SK-N-SH treated with all-trans-retinoic acid at 6 μM for 48 hours (cell line): ENCODE data around the gene IGFBP7.

Experiments used
- ATAC-seq: fragments of 200-7000 bp; cut with Tn5 transposase; 3 replicates; pipeline ENCODE4 v1.9.1; 2020; ENCODE audit warnings: mild to moderate bottlenecking, moderate library complexity
- ARNTL ChIP-seq: fragments of 450-650 bp; formaldehyde crosslinking; IDR thresholded peaks from 2 replicates; pipeline ENCODE4 v1.5.0; 2020; ENCODE audit warnings: low read depth, mild to moderate bottlenecking, moderate library complexity, borderline replicate concordance
- ESRRG ChIP-seq: fragments of 250-450 bp; sonication (Bioruptor Pico); IDR thresholded peaks from 2 replicates; pipeline ENCODE4 v1.6.1; 2021; ENCODE audit warnings: mild to moderate bottlenecking
- GLIS3 ChIP-seq: fragments of 250-450 bp; sonication (Bioruptor Pico); IDR thresholded peaks from 2 replicates; pipeline ENCODE4 v1.5.0; 2020; ENCODE audit warnings: mild to moderate bottlenecking, moderate library complexity
- OSR1 ChIP-seq: fragments of 250-450 bp; sonication (Bioruptor Pico); IDR thresholded peaks from 2 replicates; pipeline ENCODE4 v1.8.0; 2022; ENCODE audit warnings: moderate library complexity, mild to moderate bottlenecking, inconsistent platforms
- PATZ1 ChIP-seq: fragments of 250-450 bp; sonication (Bioruptor Pico); IDR thresholded peaks from 2 replicates; pipeline ENCODE4 v1.8.0; 2020; ENCODE audit warnings: mild to moderate bottlenecking, moderate library complexity, borderline replicate concordance
- POU6F1 ChIP-seq: fragments of 250-450 bp; sonication (Bioruptor Pico); IDR thresholded peaks from 2 replicates; pipeline ENCODE4 v1.8.0; 2021; ENCODE audit warnings: low read depth, mild to moderate bottlenecking, moderate library complexity, borderline replicate concordance
- PPARA ChIP-seq: fragments of 250-450 bp; sonication (Bioruptor Pico); IDR thresholded peaks from 2 replicates; pipeline ENCODE4 v1.5.0; 2020; ENCODE audit warnings: mild to moderate bottlenecking, borderline replicate concordance
- RARB ChIP-seq: fragments of 250-450 bp; sonication (Bioruptor Pico); IDR thresholded peaks from 2 replicates; pipeline ENCODE4 v1.8.0; 2021; ENCODE audit warnings: mild to moderate bottlenecking, moderate library complexity
- SNAI2 ChIP-seq: fragments of 250-450 bp; sonication (Bioruptor Pico); IDR thresholded peaks from 2 replicates; pipeline ENCODE4 v1.5.0; 2020; ENCODE audit warnings: mild to moderate bottlenecking, moderate library complexity
- TCF4 ChIP-seq: fragments of 250-450 bp; sonication (Bioruptor Pico); IDR thresholded peaks from 2 replicates; pipeline ENCODE4 v1.8.0; 2021; ENCODE audit warnings: mild to moderate bottlenecking, moderate library complexity, borderline replicate concordance
- ZC3H10 ChIP-seq: fragments of 250-450 bp; sonication (Bioruptor Pico); IDR thresholded peaks from 2 replicates; pipeline ENCODE4 v1.5.1; 2021; ENCODE audit warnings: mild to moderate bottlenecking, moderate library complexity
- ZNF565 ChIP-seq: fragments of 450-650 bp; formaldehyde crosslinking; conservative IDR thresholded peaks from 2 replicates; pipeline ENCODE4 v1.5.0; 2020; ENCODE audit warnings: low read depth, mild to moderate bottlenecking, moderate library complexity
- ZNF70 ChIP-seq: fragments of 450-650 bp; formaldehyde crosslinking; IDR thresholded peaks from 2 replicates; pipeline ENCODE4 v1.5.0; 2020; ENCODE audit warnings: mild to moderate bottlenecking, moderate library complexity
- ZNF8 ChIP-seq: fragments of 450-650 bp; formaldehyde crosslinking; IDR thresholded peaks from 2 replicates; pipeline ENCODE4 v1.5.0; 2020; ENCODE audit warnings: mild to moderate bottlenecking, moderate library complexity
- TF ChIP-seq, protein P1 (sequence below): fragments of 250-450 bp; sonication (Bioruptor Pico); IDR thresholded peaks from 2 replicates; pipeline ENCODE4 v1.5.1; 2021; ENCODE audit warnings: mild to moderate bottlenecking, moderate library complexity
- TF ChIP-seq, protein P2 (sequence below): fragments of 250-450 bp; sonication (Bioruptor Pico); IDR thresholded peaks from 2 replicates; pipeline ENCODE4 v1.5.1; 2020; ENCODE audit warnings: low read depth, mild to moderate bottlenecking, moderate library complexity
- TF ChIP-seq, protein P3 (sequence below): fragments of 250-450 bp; sonication (Bioruptor Pico); IDR thresholded peaks from 2 replicates; pipeline ENCODE4 v1.5.0; 2020; ENCODE audit warnings: mild to moderate bottlenecking, moderate library complexity

IGFBP7 gene

DNA sequence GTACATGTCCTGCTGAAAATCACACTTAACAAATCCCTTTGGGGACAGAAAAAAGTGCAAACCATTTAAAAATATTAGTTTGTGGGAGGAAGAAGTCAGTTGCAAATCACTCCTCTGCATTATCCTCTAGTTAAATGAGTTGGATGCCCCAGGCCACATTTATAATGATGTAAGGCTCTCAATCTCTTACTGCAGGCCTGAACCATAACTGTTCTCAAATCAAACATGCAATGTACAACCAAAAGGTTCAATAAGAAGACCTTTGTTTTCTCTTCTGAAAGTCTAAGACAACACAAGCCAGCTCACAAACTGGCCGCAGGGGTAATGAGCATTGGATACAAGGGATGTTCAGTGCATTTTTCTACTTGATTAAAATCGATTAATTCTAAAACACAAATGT, 39.7 kb downstream of the IGFBP7 start:
- no peak for ATAC-seq
- TF ChIP-seq, protein P1, sequence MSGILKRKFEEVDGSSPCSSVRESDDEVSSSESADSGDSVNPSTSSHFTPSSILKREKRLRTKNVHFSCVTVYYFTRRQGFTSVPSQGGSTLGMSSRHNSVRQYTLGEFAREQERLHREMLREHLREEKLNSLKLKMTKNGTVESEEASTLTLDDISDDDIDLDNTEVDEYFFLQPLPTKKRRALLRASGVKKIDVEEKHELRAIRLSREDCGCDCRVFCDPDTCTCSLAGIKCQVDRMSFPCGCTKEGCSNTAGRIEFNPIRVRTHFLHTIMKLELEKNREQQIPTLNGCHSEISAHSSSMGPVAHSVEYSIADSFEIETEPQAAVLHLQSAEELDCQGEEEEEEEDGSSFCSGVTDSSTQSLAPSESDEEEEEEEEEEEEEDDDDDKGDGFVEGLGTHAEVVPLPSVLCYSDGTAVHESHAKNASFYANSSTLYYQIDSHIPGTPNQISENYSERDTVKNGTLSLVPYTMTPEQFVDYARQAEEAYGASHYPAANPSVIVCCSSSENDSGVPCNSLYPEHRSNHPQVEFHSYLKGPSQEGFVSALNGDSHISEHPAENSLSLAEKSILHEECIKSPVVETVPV (CRISPR knock-in tag) = no peak
- TF ChIP-seq ARNTL (CRISPR knock-in tag) = no peak
- TF ChIP-seq, all 23 proteins: peak for 0

DNA sequence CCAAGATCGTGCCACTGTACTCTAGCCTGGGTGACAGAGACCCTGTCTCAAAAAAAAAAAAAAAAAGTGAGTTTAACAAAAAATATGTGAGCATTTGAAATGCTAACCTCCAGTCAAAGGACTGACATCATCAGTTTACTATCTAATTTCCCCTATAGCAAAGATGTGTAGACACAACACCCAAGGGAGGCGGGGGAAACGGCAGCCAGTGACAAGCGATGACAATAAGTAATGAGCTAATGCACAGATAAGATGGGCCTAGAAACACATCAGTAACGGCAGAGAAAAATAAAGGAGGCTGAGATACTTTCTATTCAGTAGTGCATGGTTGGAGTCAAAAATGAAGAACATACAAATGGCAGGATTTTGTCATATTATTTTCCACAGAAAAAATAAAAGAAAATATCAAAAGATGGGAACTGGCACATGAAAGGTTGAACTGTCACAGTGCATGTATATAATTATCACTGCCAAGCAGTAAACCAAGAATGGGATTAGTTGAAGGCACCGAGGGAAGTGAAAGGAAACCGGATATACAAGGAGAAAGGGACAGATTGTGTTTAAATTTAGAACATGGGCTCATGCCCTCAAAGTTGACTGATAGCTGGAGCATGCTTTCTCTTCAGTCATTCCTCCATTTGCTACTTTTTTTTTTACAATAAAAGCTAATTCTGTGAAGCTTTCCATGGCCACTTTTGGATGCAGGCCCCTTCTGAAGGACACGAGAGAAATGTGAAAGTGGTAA, 41.8 kb downstream of the IGFBP7 start:
- TF ChIP-seq ZNF70 (CRISPR knock-in tag) (no peak), ARNTL (CRISPR knock-in tag) (no peak), POU6F1 (CRISPR knock-in tag) (no peak)
- TF ChIP-seq, protein P1 (CRISPR knock-in tag) = no peak
- TF ChIP-seq, protein P2, sequence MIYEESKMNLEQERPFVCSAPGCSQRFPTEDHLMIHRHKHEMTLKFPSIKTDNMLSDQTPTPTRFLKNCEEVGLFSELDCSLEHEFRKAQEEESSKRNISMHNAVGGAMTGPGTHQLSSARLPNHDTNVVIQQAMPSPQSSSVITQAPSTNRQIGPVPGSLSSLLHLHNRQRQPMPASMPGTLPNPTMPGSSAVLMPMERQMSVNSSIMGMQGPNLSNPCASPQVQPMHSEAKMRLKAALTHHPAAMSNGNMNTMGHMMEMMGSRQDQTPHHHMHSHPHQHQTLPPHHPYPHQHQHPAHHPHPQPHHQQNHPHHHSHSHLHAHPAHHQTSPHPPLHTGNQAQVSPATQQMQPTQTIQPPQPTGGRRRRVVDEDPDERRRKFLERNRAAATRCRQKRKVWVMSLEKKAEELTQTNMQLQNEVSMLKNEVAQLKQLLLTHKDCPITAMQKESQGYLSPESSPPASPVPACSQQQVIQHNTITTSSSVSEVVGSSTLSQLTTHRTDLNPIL (CRISPR knock-in tag) = no peak
- TF ChIP-seq, all 23 proteins: peak for 0
- no peak for ATAC-seq

DNA sequence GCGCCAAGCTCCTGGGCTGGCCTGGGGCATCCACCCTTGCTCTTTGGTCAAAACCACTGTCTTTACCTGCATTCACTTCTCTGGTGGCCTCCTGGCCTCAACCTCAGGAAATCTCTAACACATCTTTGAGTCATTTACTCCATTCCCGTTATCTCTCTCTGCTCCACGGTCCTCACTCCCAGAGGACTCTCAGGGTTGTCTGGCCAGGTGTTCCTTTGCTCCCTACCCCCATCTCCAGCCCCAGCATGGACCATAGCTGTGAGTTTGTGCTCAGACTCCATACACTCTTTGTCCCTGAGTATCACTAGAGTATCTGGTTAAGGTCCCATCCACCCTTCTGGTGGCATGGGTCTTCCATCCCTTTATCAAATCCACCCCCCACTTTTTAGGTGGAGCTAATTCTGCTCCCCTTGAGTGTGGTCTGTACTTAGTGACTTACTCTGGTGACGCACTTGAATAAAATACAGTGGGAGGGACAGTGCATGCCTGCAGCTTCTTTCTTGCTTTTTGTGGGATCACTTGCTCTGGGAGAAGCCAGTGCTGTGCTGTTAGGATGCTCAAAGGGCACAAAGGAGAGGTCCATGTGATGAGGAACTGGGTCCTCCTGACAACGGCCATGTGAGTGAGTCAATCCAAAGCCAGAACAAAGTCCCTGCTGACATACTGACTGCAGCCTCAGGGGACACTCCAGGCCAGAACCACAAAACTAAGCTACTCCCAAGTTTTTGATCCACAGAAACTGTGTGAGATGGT, 44.3 kb downstream of the IGFBP7 start:
- TF ChIP-seq ZNF8 (no peak), RARB (CRISPR knock-in tag) (no peak), POU6F1 (CRISPR knock-in tag) (no peak), OSR1 (CRISPR knock-in tag) (no peak), GLIS3 (CRISPR knock-in tag) (no peak), TCF4 (CRISPR knock-in tag) (no peak), ZC3H10 (CRISPR knock-in tag) (no peak), SNAI2 (CRISPR knock-in tag) (no peak), ARNTL (CRISPR knock-in tag) (no peak), ESRRG (CRISPR knock-in tag) (no peak), PPARA (CRISPR knock-in tag) (no peak), ZNF565 (CRISPR knock-in tag) (no peak), PATZ1 (CRISPR knock-in tag) (no peak)
- TF ChIP-seq, protein P1 (CRISPR knock-in tag) = no peak
- TF ChIP-seq, protein P3, sequence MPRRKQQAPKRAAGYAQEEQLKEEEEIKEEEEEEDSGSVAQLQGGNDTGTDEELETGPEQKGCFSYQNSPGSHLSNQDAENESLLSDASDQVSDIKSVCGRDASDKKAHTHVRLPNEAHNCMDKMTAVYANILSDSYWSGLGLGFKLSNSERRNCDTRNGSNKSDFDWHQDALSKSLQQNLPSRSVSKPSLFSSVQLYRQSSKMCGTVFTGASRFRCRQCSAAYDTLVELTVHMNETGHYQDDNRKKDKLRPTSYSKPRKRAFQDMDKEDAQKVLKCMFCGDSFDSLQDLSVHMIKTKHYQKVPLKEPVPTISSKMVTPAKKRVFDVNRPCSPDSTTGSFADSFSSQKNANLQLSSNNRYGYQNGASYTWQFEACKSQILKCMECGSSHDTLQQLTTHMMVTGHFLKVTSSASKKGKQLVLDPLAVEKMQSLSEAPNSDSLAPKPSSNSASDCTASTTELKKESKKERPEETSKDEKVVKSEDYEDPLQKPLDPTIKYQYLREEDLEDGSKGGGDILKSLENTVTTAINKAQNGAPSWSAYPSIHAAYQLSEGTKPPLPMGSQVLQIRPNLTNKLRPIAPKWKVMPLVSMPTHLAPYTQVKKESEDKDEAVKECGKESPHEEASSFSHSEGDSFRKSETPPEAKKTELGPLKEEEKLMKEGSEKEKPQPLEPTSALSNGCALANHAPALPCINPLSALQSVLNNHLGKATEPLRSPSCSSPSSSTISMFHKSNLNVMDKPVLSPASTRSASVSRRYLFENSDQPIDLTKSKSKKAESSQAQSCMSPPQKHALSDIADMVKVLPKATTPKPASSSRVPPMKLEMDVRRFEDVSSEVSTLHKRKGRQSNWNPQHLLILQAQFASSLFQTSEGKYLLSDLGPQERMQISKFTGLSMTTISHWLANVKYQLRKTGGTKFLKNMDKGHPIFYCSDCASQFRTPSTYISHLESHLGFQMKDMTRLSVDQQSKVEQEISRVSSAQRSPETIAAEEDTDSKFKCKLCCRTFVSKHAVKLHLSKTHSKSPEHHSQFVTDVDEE (CRISPR knock-in tag) = no peak
- TF ChIP-seq, all 23 proteins: peak for 0
- no peak for ATAC-seq
